ENCODE data around the gene ASPN.
A peak's percentile ranks its signal among the peaks of the same experiment; 100 is the strongest.

ASPN gene

DNA sequence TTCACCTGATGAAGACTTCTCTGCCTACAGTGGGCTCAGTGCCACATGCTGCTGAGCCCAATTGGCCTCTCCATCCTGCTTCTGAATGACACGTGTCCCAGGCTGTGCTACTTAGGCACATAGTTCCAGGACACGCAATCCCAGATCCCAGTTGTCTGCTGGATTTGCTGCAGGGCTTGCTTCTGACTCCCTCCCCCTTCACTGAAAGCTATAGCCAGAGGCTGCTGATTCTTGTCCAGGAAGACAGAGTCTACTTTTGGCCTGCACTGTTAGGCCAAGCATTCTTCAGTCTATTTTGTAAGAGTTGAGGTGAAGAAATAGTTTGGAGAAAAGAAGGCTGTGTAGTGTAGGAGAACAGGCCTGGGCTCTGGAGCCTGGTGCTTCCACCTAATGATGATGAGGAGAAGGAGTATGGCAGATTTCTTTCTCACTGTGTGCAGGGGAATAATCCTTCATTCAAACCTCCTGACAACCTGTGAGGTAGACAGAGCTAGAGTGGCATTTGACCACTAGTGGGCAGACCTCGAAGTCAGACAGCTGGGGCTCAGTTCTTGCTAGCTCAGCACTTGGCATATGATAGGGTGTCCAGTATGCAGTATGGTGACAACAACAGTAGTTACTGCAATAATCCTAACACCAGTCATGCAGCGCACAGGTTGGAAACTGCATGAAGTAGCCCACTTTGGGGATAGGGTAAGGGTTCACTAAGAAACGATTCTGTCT, 19.5 kb upstream of the ASPN start:
- DNase-seq (ENCODE audit: low read depth) = peak; percentile 63
- TF ChIP-seq CTCF (IDR thresholded peaks at IDR 0.05; ENCODE audit: control insufficient read depth, insufficient read depth, low read depth, low read length, missing control alignments) = peak; percentile 59
- H3K4me3 ChIP-seq (ENCODE audit: control insufficient read depth, low read depth, low read length) = no peak overlapping the region

DNA sequence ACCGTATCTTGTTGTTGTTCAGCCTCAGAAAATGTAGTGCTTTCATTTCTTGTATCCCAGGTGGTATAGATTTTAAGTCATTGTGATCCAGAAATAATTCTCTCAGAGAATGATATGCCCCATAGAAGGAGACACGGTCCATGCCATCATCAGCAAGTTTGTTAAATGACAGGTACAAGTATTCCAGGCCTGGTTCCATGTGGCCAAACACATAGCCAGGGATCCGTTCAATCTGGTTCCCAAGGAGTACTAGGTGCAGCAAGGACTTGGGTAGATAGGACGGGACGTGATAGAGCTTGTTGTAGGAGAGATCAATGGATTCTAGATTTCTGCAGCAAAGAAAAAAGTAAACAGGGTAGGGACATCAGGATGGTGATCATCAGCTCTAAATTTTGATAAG, 18.4 kb upstream of the ASPN start:
- no peak overlapping the region for H3K4me3 ChIP-seq (ENCODE audit: control insufficient read depth, low read depth, low read length)
- TF ChIP-seq CTCF (IDR thresholded peaks at IDR 0.05; ENCODE audit: control insufficient read depth, insufficient read depth, low read depth, low read length, missing control alignments) = no peak
- no peak for DNase-seq (ENCODE audit: low read depth)

DNA sequence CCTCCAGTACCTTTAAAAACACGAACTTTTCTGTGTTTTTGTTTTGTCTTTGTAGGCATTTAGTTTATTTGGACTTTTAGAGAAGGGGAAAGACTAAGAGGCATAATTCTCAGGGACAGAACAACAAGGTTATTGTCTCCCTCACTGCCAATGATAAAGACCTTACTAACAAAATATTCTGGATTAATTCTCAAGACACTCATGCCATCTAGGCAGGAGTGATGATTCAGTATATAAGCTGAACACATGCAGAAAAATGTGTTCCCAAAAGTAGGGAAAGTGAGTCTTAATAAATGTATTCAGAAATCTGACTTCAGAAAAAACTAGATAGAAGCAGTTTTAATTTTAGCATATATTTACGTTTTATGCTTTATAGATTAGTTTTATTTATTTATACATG, 17.4 kb upstream of the ASPN start:
- no peak for DNase-seq (ENCODE audit: low read depth)
- no peak for TF ChIP-seq CTCF (IDR thresholded peaks at IDR 0.05; ENCODE audit: control insufficient read depth, insufficient read depth, low read depth, low read length, missing control alignments)
- no peak overlapping the region for H3K4me3 ChIP-seq (ENCODE audit: control insufficient read depth, low read depth, low read length)

- no peak for TF ChIP-seq CTCF (IDR thresholded peaks at IDR 0.05; ENCODE audit: control insufficient read depth, insufficient read depth, low read depth, low read length, missing control alignments)
- no peak for DNase-seq (ENCODE audit: low read depth)
Observed at GRCh38 chr9:92496396-92497176, 14.3 kb upstream of the ASPN start.

GRCh38 chr9:92494856-92495255, 12.6 kb upstream of the ASPN start:
- TF ChIP-seq CTCF (IDR thresholded peaks at IDR 0.05; ENCODE audit: control insufficient read depth, insufficient read depth, low read depth, low read length, missing control alignments) = no peak
- no peak overlapping the region for H3K4me3 ChIP-seq (ENCODE audit: control insufficient read depth, low read depth, low read length)
- DNase-seq (ENCODE audit: low read depth) = no peak

More at GRCh38 chr9:92496396-92497176, 14.3 kb upstream of the ASPN start:
- H3K4me3 ChIP-seq (ENCODE audit: control insufficient read depth, low read depth, low read length) = no peak overlapping the region

- DNase-seq (ENCODE audit: low read depth) = no peak
- H3K4me3 ChIP-seq (ENCODE audit: control insufficient read depth, low read depth, low read length) = no peak overlapping the region
- TF ChIP-seq CTCF (IDR thresholded peaks at IDR 0.05; ENCODE audit: control insufficient read depth, insufficient read depth, low read depth, low read length, missing control alignments) = no peak
Observed at GRCh38 chr9:92493749-92494387, 11.6 kb upstream of the ASPN start.
